IPS-NIHi11 (cell line): Measurements from ENCODE around the gene PANK4.
"Not testable (repeated sequence)": the region's sequence is repeated elsewhere in the genome, so short reads cannot be mapped to it uniquely, and the experiment has no call there.

ENCODE experiments used
- DNase-seq: peaks from one replicate; pipeline ENCODE4 v3.0.0; 2012; ENCODE audit warnings: mixed read lengths, low spot score

PANK4 gene

DNA sequence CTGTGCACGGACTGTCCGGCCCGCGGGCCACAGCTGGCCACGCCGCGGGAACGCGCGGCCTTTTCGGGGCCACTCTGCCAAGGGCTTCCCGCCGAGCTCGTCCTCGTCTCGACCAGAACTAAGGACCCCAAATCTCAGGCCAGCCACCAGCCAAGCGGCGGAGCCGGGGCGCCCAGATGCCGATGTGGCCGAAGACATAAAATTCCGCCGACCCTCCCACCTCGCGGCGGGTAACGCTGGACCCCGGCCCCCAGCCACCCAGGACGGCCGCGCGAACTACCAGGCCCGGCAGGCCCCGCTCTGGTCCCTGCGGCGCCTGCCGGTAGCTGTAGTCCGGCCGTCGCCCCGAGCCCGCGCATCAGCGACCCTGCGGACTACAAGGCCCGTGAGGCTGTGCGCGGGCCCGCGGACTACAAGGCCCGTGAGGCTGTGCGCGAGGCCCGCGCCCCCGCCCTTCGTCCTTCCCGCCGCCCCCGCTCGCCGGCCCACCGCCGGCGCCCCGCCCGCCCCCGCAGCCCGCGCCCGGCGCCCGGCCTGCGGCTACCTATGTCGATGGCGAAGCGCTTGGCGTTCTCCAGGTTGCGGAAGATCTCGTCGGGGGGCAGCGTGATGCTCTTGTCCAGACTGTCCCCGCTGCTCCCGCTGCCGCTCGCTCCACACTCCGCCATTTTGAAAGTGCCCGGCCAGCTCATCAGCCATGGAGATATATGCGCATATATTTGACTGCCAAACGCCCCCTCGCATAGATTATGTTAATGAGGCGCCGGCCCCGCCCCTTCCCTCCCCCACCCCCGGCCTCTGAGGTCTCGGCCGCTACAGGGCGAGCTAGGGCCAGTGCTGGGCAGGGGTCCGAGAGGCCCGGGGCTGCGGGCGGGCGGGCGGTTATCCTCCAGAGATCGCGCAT is at the start of gene PANK4:
Gene PANK4 (minus strand): TSS at position 677 of the 904 bp plus-strand sequence. CDS start 9 bp downstream, at position 668.
- DNase-seq, result peak; percentile 96

DNA sequence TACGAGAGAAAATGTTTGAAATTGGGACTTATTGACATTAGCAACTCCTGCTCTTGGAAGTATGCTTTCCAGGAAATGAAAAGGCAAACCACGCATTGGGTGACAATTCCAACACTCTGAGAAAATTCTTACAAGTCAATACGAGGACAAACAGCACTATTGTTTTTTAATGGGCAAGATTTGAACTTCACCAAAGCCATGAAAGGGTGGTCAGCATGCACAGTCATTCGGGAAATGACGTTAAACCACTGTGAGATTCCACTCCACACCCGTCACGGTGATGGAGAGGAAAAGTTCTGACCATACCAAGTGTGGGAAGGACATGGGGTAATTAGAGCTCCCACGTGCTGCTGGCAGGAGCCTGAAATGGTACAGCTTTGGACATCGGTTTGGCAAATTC is 48.0 kb upstream of the PANK4 start:
- no peak for DNase-seq

DNA sequence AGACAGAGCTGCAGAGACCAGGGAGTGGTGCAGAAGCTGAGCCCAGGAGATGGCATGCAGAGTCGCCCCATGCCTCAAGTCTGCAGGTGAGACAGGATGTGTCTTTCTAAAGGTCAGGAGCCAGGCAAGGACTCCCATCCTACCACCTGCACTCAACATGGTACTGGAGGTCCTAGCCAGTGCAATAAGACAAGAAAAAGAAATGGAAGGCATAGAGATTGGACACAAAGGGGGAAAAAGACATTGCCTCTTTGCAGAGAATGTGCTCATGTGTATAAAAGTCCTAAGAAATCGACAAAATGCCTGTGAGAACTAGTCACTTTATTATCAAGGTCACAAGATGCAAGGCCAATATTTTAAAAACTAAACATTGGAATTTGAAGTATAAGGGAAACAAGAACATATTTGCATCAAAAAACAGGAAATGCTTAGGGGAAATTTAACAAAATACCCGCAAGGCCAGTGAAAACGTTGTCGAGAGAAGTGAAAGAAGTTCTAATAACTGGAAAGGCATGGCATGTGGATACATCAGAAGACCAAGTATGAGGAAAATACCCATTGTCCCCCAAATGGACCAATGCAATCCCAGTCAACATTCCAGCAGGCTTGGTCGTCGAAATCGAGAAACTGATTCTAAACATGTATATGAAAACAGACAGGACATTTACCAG is 47.0 kb upstream of the PANK4 start:
- DNase-seq, result no peak

DNA sequence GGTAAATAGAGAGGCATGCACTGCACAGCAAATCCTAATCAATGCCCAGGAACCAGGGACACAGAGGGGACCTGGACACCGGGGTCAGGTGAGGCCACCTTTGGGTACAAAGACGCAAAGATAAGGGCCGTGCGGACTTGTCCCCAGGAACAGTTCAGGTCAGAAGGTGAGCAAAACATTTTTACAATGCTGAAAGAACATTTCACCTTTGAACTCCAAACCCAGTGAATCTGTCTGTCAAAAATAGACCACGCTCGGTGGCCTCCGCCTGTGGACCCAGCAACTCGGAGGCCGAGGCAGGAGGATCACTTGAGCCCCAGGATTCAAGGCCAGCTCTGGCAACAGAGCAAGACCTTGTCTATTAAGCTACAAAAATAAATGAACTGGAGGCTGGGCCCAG is 45.0 kb upstream of the PANK4 start:
- DNase-seq, result no peak

DNA sequence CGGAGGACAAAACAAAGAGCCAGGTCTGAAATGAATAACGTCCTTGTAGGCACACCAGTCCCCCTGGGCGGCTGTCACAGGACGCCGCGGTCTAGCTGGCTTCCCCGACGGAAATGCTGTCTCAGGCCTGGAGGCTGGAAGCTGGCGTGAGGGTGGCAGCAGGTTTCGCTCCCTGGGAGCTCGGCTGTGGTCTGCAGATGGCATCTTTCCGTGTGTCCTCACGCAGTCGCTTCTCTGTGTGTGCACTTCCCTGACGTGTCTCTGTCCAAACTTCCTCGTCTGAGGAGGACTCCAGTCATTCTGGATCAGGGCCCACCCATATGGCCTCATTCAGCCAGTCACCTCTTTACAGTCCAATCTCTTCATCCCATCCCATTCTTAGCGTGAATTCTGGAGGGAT is 43.9 kb upstream of the PANK4 start:
- DNase-seq, result no peak

DNA sequence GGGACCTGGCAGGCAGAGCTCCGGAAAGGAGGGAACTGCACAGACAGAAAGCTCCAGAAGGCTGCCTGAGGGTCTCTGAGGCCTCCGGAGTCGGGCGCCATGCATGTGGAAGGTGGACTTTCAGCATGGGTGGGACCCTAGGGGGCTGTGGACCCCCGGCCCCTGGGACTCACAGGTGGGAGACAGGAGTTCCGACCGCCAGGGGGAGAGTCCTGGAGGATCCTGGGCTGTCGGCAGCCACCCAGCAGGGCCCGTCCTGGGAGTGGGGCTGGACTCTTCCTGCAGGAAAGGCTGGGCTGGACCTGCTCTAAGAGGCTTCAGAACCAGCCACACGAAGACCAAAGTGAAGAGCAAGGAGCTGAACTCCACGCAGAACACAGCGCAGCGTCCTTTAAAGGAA is 43.3 kb upstream of the PANK4 start:
- not testable (repeated sequence) for DNase-seq

DNA sequence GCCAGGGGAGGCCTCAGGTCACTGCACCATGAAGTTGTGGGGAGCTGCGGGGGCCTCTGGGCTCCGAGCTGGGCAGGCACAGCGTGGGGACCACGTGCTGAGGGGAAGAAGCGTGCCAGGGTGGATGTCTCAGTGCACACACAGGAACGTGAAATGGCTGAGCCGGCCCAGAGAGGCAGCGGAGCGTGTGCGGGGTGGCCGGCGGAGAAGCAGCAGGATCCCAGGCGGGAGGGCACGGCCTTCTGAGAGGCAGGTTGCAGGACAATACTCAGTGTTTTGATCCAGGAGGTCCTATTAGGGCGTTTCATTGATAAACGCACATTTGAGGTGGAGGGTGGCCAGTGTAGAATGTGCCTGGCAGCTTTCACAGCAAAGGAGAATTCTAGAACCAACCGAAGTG is 42.7 kb upstream of the PANK4 start:
- no peak for DNase-seq

DNA sequence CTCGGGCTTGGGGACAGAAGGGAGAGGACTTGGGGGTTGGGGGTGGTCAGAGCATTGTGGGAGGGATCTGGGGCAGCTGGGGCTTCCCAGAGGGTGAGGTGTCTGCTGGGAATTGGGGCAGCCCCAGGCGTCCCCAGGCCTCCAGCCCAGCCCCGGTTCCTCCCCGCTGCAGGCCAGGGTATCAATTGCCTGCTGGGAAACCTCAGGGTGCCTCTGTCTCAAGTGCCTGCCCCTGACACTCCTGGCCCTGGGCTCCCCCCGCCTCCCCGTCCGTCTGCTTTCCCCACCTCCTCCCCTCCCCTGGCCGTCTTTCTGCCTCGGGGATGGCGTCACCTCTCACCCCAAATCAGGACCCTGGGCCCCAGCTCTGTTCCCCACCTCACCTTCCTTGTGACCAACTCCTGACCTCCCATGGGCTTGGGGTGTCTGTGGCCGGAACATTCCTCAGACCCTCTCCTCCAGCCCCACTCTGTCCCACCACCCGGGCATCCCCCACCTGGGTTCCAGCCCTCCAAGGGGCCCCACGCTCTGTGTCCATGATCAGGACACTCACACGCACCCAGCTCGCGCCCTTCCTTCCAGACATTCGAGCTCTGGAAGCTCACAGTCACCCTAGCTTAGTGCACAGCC is 41.9 kb upstream of the PANK4 start:
- not testable (repeated sequence) for DNase-seq

DNA sequence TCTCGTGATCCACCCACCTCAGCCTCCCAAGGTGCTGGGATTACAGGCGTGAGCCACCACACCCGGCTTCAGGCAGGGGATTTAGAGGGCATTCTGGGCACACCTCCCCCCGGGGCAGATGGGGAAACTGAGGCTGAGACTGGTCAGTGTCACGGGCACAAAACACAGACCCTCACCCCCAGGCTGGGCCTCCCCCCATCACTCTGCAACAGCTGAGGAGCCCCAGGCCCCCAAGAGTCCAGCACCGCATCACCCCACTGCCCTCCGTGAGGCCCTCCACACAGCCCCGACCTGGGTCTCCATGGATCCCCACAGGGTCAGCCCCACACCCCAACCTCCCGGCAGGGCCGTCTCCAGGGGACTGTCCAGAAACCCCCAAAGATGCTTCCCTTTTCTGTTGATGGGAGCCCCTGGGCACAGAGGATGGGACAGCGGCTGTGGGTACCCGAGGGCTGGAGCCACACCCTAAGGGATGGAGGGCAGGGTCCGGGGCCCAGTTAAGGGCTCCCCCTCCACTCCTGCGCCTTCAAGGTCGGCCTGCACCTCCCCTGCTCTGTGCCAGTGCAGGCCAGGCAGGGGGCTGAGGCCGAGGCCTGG is 40.8 kb upstream of the PANK4 start:
- no peak for DNase-seq

DNA sequence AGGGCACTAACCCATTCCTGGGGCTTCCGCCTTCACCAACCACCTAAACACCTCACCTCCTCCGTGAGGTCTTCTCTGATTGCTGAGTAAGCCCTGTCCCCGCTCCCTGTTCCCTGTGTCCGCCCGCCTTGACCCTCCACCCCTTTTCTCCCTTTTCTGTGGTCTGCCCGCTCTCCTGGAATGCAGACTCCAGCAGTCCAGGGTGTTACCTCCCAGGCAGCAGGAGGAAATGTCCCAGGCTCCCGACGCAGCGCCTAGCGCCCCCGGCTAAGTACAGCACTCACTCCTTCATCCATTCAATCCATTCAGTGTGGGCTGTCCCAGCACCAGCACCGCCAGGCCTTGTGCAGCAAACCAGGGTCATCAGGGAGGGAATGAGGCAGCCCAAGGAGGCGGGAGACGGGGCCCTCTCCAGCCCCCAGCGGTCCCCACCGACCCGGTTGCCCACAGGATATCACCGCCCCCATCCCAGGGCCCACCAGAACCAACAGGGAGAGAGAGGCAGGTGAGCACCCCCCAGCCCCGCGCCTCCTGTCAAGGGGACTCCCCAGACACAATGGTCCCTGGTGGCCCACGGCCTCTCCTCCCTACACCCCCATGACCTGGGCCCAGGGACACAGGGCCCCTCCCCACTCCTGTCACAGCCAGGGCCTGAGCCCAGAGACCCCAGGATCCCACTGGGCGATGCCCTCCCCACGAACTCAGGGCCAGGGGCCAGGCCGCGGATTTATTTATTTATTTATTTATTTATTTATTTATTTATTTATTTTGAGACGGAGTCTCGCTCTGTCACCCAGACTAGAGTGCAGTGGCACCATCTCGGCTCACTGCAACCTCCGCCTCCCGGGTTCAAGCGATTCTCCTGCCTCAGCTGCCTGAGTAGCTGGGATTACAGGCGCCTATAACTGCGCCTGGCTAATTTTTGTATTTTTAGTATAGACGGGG is 40.0 kb upstream of the PANK4 start:
- no peak for DNase-seq

DNA sequence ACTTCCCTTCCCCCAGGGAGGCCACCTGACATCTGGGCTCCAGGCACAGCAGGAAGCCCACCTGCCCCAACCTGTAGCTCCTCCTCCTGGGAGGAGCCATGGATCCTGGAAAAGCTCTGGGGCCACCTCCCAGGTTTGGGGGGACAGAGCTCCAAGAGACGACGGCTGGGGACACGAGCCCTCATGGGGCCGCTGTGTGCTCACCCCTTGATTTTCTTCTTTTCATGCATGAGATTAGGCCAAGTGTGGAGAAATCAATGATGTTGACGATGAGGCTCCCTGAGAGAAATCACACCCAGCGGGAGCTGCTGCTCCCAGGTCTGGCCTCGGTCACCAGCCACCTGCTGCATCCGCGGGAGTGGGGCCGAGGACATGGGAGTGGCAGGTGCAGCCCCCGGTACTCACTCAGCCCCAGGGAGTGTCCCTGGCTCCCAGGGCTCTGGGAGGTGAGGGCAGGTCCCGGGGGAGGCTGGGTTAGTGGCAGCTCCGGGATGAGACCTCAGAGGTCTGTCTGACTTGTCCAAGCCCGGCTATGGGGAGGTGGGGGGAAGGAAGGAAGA is 38.5 kb upstream of the PANK4 start:
- DNase-seq, result no peak

DNA sequence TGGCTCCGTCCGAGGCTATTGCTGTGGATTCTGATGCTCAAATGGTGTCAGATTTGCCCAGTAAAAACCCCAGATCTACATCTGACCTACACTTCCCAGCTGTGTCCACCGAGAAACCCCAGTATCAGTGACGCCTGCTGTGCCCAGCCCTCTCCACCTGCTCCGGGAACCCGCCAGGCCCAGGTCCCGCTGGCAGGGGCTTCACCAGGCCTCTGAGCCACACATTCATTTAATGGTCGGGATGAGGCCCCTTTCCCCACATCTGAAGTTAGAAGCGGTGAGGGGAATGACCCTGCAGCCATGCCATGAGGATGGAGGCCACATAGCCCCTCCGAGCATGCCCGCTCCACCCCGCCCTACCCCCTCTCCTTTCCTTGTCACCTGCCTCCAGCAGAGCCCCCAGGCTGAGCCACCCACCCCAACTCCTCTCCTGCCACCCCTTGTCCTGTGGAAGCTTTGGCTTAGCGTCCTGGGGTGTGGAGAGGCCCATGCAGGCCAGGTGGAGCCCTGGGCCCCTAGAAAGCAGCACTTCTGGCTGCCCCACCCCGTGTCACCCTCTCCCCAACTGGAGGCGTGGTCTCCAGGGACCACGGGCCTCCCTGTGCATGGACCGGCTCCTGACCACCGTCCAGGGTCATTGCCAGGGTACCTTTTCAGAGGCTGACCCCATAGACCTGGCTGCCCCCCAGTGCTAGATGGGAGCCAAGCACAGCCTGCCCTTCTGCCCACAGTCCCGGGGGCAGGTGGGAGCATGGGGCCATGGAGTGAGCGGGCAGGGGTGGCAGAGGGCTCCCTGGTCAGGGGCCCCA is 37.8 kb upstream of the PANK4 start:
- DNase-seq, result no peak

DNA sequence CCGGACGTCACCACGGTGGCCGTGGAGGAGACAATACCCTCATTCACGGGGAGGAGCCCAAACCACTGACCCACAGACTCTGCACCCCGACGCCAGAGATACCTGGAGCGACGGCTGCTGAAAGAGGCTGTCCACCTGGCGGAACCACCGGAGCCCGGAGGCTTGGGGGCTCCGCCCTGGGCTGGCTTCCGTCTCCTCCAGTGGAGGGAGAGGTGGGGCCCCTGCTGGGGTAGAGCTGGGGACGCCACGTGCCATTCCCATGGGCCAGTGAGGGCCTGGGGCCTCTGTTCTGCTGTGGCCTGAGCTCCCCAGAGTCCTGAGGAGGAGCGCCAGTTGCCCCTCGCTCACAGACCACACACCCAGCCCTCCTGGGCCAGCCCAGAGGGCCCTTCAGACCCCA is 36.8 kb upstream of the PANK4 start:
- no peak for DNase-seq

DNA sequence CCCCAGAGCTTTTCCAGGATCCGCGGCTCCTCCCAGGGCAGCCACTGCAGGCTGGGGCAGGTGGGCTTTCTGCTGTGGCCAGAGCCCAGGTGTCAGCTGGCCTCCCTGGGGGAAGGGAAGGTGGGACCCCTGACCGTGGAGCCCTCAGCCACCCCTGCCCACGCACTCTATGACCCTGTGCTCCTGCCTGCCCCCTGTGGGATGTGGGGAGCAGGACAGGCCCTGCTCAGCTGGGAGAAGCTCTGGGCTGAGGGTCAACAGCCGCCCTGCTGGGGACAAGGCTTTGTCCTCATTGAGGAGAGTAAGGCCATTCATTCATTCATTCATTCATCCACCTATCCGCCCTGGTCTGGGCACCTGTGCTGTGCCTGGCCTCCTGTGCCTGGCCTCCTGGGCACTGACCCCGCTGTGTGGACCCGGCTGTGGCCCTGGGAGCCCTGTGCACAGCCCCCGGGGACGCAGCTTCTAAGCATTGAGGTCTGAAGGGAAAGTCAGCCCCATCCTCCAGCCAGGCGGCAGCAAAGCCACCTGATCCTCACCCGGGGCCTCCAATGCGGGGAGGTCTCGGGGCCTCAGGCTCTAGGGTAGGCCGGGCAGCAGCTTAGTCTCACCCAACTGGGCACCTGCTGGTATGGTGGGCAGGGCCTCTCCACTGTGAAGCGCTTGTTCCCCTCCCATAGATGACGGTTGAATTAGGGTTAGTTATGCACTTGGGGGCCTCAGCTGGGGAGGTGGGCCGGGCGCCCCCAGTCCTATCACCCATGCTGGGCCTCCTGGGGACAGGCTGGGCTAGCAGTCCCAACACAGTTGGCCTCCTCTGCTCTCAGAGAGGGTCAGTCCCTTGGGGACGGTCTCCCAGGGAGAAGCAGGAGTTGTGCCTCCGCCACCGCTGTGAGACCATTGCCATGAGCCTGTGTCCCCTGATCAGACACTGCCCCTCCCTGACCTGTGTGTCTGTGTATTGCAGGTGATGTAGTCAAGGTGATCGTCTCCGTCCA is 35.8 kb upstream of the PANK4 start:
- peak; percentile 64 for DNase-seq

DNA sequence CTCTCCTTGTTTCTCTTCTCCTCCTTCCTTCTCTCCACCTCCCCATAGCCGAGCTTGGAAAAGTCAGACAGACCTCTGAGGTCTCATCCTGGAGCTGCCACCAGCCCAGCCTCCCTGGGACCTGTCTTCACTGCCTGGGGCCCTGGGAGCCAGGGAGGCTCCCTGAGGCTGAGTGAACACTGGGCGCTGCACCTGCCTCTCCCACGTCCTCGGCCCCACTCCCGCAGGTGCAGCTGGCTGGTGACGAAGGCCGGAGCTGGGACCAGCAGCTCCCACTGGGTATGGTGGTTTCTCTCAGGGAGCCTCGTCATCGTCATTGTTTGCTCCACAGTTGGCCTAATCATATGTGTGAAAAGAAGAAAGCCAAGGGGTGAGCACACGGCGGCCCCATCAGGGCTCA is 35.0 kb upstream of the PANK4 start:
- no peak for DNase-seq

DNA sequence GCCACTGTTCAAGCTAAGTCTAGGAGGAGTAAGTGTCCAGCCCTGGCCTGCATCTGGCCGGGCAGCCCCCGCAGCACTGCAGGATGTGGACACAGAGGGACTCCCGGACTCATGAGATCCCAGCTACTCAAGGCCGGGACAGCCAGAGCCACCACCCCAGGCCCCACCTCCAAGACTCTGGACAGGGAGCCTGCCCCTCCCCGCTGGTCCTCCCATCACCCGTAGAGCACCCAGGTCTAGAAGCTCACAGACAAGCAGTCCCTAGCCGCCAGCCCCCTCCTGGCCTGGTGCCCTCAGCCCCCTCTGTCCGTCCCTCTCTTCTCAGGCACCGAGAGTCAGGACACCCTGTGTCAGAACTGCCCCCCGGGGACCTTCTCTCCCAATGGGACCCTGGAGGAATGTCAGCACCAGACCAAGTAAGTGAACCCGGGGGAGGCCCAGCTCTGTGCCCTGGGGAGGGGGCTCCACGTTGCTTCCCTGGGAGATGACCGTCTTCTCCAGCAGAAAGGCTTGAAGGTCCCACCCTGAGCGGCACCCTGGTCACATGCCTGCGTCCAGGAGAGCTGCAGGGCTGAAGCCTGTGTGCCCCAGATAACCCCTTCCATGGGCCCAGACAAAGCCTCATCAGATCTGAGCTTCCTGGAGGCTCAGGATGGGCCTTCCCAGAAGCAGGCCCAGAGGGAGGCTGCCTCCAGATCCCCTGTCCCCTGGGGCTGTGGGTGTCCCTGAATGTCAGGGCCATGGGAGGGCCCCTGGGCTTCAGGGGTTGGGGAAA is 34.1 kb upstream of the PANK4 start:
- no peak for DNase-seq

DNA sequence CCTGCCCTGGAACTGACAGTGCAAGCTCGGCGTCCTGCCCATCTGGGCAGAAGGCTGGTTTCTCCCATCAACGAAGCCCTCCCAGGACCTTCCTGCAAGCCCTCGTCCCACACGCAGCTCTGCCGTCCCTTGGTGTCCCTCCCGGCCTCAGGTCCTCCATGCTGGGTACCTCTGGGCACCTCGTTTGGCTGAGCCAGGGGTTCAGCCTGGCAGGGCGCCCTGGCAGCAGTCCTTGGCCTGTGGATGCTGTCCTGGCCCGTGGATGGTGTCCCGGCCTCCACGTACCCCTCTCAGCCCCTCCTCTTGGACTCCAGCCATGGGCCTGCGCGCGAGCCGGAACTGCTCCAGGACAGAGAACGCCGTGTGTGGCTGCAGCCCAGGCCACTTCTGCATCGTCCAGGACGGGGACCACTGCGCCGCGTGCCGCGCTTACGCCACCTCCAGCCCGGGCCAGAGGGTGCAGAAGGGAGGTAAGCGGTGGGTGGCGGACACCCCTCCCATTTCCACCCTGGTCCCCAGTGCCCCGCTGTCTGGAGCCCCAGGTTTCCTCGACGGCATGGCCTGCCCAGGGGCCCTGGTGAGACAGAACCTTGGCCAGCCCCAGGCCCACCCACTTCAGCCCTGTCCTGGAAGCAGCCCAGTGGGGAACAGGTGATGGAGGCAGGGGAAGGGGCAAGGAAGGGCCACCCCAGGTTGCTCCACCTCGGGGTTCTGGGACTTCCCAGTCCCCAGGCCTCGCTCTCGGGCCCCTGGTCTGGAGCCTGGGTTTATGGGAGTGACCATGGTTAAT is 33.3 kb upstream of the PANK4 start:
- DNase-seq, result no peak
